Measurements from ENCODE around the gene SLC27A1. TPM values are rescaled to one million over a fixed set of nuclear protein-coding genes. Genes with fewer than 3 reads are reported as not detected.
"Not testable (repeated sequence)": the region's sequence is repeated elsewhere in the genome, so short reads cannot be mapped to it uniquely, and the experiment has no call there.

Gene SLC27A1
- total RNA-seq, 2 donors from 2014 or later: 29.1 to 36.4 TPM

DNA sequence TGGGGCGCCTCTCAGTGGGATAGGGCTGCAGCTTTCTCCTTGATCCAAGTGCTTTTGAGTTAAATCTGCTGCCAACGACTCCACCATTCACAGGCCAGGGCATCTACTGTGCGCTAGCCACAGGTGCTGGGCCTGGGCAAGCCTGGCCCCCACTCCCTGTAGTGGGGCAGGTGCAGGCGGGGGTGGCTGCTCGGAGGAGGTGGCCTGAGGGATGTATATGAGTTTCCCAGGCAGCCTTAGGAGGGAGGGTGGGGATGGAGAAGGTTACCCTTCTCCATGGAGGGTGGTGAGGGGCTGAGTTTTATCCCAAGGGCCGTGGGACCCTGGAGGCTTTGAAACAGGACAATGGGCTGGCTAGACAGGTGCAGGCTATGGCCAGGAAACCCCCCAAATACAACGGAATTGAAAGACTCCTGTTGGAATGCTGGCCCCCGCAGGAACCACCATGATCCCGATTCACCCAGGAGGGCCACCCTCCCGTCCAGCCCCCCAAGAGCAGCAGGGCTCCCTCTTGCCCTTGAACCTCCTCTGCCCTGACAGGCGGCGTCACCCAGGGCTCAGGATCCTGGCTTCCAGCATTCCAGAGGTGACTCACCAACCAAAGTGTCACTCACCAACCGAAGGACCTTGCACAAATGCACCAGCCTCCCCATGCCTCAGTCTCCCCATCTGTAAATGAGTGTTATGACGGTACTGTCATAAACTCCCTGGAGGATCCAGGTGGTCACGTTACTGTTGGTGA is 45.3 kb downstream of the SLC27A1 start:
- TF ChIP-seq, protein P1, sequence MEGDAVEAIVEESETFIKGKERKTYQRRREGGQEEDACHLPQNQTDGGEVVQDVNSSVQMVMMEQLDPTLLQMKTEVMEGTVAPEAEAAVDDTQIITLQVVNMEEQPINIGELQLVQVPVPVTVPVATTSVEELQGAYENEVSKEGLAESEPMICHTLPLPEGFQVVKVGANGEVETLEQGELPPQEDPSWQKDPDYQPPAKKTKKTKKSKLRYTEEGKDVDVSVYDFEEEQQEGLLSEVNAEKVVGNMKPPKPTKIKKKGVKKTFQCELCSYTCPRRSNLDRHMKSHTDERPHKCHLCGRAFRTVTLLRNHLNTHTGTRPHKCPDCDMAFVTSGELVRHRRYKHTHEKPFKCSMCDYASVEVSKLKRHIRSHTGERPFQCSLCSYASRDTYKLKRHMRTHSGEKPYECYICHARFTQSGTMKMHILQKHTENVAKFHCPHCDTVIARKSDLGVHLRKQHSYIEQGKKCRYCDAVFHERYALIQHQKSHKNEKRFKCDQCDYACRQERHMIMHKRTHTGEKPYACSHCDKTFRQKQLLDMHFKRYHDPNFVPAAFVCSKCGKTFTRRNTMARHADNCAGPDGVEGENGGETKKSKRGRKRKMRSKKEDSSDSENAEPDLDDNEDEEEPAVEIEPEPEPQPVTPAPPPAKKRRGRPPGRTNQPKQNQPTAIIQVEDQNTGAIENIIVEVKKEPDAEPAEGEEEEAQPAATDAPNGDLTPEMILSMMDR (IDR thresholded peaks at IDR 0.05): no peak
- ATAC-seq (ENCODE audit: insufficient number of reproducible peaks, low FRiP score, low read depth): no peak

DNA sequence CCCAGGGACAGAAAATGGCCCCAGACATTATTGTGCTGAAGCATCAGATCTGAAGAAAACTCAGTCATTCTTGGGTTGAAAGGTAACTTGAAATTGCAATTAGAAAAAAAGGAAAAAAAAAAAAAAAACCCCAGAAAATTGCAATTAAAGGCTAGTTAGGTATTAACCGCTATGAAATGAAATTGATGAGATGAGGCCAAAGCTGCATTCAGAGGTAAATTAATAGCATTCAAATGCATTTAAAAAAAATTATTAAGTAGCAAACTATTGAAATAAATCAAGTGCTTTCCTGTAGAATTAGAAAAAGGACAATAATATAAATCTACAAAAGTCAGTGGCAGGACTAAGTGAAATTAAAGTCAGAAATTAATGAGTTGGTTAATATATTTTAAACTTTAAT is 47.6 kb downstream of the SLC27A1 start:
- ATAC-seq (ENCODE audit: insufficient number of reproducible peaks, low FRiP score, low read depth): no peak
- peaks cover 8% of the 10 kb centered on the region for H3K9me3 ChIP-seq
- TF ChIP-seq, protein P1 (IDR thresholded peaks at IDR 0.05): no peak
- H3K36me3 ChIP-seq: peaks cover 20% of the 10 kb centered on the region
- no peak overlapping the region for H3K4me3 ChIP-seq
- H3K27me3 ChIP-seq (replicated peaks; ENCODE audit: insufficient read depth): no peaks in the 10 kb centered on the region
- peaks cover 0 to under 1% of the 10 kb centered on the region in 2 donors for H3K4me1 ChIP-seq (ENCODE audit: control insufficient read depth in 1 of 2, low read depth in 2 of 2)
- H3K27ac ChIP-seq: no peak overlapping the region
- DNase-seq (ENCODE audit: low spot score): no peak

More for the DNA sequence above, 45.3 kb downstream of the SLC27A1 start:
- H3K27me3 ChIP-seq (replicated peaks; ENCODE audit: insufficient read depth): no peaks in the 10 kb centered on the region
- DNase-seq (ENCODE audit: low spot score): no peak
- peaks cover under 1 to 12% of the 10 kb centered on the region in 2 donors for H3K4me1 ChIP-seq (ENCODE audit: control insufficient read depth in 1 of 2, low read depth in 2 of 2)
- no peak overlapping the region for H3K4me3 ChIP-seq
- peaks cover 14% of the 10 kb centered on the region for H3K36me3 ChIP-seq
- H3K9me3 ChIP-seq: peaks cover 8% of the 10 kb centered on the region
- no peak overlapping the region for H3K27ac ChIP-seq

DNA sequence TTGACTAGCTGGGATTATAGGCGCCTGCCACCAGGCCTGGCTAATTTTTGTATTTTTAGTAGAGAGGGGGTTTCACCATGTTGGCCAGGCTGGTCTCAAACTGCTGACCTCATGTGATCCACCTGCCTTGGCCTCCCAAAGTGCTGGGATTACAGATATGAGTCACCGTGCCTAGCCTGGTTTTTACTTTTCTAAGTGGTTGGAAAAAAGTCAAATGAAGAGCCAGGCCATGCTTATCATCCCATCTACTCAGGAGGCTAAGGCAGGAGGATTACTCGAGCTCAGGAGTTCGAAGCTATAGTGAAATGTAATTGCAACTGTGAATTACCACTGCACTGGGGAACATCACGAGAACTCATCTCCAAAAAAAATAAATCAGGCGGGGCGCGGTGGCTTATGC is 48.3 kb downstream of the SLC27A1 start:
- not testable (repeated sequence) for H3K27me3 ChIP-seq (replicated peaks; ENCODE audit: insufficient read depth); H3K27ac ChIP-seq; H3K4me1 ChIP-seq (ENCODE audit: control insufficient read depth in 1 of 2, low read depth in 2 of 2); ATAC-seq (ENCODE audit: insufficient number of reproducible peaks, low FRiP score, low read depth); H3K4me3 ChIP-seq; DNase-seq (ENCODE audit: low spot score); H3K9me3 ChIP-seq
- H3K36me3 ChIP-seq: peaks cover 20% of the 10 kb centered on the region

- Histone ChIP-seq H3K4me3 (no peak overlapping the region), H3K36me3 (peaks cover 20% of the 10 kb centered on the region), H3K9me3 (peaks cover 8% of the 10 kb centered on the region), H3K27ac (no peak overlapping the region), H3K27me3 (replicated peaks; ENCODE audit: insufficient read depth) (no peaks in the 10 kb centered on the region), H3K4me1 (ENCODE audit: control insufficient read depth in 1 of 2, low read depth in 2 of 2) (no peaks in the 10 kb centered on the region)
- TF ChIP-seq, protein P1 (IDR thresholded peaks at IDR 0.05): no peak
- ATAC-seq (ENCODE audit: insufficient number of reproducible peaks, low FRiP score, low read depth): no peak
- no peak for DNase-seq (ENCODE audit: low spot score)
Observed at GRCh38 chr19:17519967-17520366, 49.6 kb downstream of the SLC27A1 start.

DNA sequence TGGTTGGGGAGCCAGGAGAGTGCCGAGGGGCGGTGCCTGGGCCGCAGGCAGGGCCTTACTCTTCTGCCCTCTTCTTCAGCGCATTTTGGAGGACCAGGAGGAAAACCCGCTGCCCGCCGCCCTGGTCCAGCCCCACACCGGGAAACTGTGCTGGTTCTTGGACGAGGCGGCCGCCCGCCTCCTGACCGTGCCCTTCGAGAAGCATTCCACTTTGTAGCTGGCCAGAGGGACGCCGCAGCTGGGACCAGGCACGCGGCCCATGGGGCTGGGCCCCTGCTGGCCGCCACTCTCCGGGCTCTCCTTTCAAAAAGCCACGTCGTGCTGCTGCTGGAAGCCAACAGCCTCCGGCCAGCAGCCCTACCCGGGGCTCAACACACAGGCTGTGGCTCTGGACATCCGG is 50.5 kb downstream of the SLC27A1 start:
- Histone ChIP-seq H3K4me1 (ENCODE audit: control insufficient read depth in 1 of 2, low read depth in 2 of 2) (no peaks in the 10 kb centered on the region), H3K27ac (no peak overlapping the region), H3K36me3 (peaks cover 19% of the 10 kb centered on the region), H3K9me3 (peaks cover 8% of the 10 kb centered on the region), H3K4me3 (no peak overlapping the region), H3K27me3 (replicated peaks; ENCODE audit: insufficient read depth) (no peaks in the 10 kb centered on the region)
- no peak for ATAC-seq (ENCODE audit: insufficient number of reproducible peaks, low FRiP score, low read depth)
- TF ChIP-seq, protein P1 (IDR thresholded peaks at IDR 0.05): no peak
- no peak for DNase-seq (ENCODE audit: low spot score)
